ENCODE measurements around the gene DLX4.

Gene DLX4

GRCh38 chr17:49984283-49984682 lies 15.3 kb downstream of the DLX4 start:
- no peak for DNase-seq (ENCODE audit: extremely low read depth, low read depth)
- no peak overlapping the region for H3K4me3 ChIP-seq (replicated peaks; ENCODE audit: low read depth, low read length)
- no peak for TF ChIP-seq CTCF (IDR thresholded peaks at IDR 0.05; ENCODE audit: low read depth, low read length, missing control alignments)

DNA sequence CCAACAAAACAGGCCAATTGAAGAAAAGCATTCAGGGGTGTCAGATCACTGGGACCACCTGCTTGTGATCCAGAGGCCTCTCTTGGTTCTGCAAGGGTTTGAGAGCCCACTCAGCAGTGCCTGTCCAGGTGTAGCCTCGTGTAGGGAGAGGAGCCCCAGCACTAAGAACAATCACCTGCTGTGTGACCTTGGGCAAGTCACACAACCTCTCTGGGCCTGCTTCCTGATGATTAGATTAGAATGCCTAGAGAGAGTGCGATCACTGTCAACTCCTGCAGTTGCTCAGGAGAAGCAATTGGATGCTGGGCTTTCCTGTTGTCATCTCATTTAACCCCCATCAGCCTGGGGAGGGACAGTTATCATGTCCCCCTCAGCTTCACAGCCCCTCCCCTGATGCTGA lies 15.8 kb downstream of the DLX4 start:
- H3K4me3 ChIP-seq (replicated peaks; ENCODE audit: low read depth, low read length) = no peak overlapping the region
- no peak for DNase-seq (ENCODE audit: extremely low read depth, low read depth)
- TF ChIP-seq CTCF (IDR thresholded peaks at IDR 0.05; ENCODE audit: low read depth, low read length, missing control alignments) = no peak

DNA sequence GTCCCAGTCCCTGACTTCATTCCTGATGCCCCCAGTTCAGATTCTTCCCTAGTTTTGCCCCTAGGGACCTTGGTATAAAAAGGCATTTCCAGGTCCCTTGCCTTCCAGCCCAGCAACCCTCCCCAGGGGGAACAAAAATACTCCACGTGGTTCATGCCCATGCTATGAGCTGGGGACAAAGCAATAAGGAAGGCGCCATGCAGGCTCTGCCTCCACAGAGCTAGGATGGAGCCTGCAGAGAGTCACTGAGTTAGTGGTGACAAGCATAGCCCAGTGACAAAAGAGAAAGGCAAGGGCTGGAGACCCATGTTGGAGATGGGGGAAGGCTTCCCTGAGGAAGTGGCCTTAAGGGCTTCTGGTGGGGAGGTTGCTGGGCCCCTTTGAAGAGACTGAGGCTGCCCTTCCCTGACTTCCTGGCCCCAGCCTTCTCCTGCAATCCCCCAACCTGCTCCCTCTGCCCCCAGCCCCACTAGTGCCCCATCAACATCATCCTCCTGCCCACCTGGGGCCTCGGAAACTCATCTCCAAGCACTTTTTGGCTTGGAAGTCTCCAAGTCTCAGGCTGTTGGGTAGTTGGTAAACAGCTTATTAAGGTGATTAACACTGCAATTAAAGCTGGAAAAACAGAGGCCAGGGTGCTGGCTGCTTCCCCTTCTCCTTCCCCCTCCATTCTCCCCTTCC lies 16.5 kb downstream of the DLX4 start:
- no peak for DNase-seq (ENCODE audit: extremely low read depth, low read depth)
- H3K4me3 ChIP-seq (replicated peaks; ENCODE audit: low read depth, low read length) = no peak overlapping the region
- TF ChIP-seq CTCF (IDR thresholded peaks at IDR 0.05; ENCODE audit: low read depth, low read length, missing control alignments) = no peak

GRCh38 chr17:49986396-49987289 lies 17.7 kb downstream of the DLX4 start:
- TF ChIP-seq CTCF (IDR thresholded peaks at IDR 0.05; ENCODE audit: low read depth, low read length, missing control alignments) = no peak
- H3K4me3 ChIP-seq (replicated peaks; ENCODE audit: low read depth, low read length) = no peak overlapping the region
- DNase-seq (ENCODE audit: extremely low read depth, low read depth) = no peak

DNA sequence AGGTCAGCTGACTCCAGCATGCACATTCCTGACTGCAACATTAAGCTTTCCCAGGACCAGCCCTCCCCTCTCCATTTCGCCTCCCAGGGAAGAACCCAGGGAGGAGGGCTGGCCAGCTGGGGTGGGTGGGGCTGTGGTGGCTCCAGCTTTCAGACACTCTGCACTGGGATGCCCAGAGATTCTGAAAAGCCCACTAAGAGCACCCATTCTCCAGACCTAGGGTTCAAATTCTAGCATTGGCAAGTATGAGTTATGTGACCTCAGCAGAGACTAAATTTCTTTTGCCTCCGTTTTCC lies 18.2 kb downstream of the DLX4 start:
- TF ChIP-seq CTCF (IDR thresholded peaks at IDR 0.05; ENCODE audit: low read depth, low read length, missing control alignments) = no peak
- no peak for DNase-seq (ENCODE audit: extremely low read depth, low read depth)
- no peak overlapping the region for H3K4me3 ChIP-seq (replicated peaks; ENCODE audit: low read depth, low read length)

GRCh38 chr17:49987681-49988441 lies 18.9 kb downstream of the DLX4 start:
- DNase-seq (ENCODE audit: extremely low read depth, low read depth) = no peak
- H3K4me3 ChIP-seq (replicated peaks; ENCODE audit: low read depth, low read length) = no peak overlapping the region

More at GRCh38 chr17:49987681-49988441, 18.9 kb downstream of the DLX4 start:
- TF ChIP-seq CTCF (IDR thresholded peaks at IDR 0.05; ENCODE audit: low read depth, low read length, missing control alignments) = no peak
